NT2/D1 (cell line): ENCODE data around the gene BCL7A.
"Not testable (repeated sequence)": the region's sequence is repeated elsewhere in the genome, so short reads cannot be mapped to it uniquely, and the experiment has no call there.

Source experiments
- DNase-seq: peaks from one replicate; pipeline ENCODE4 v3.0.0-alpha.2; 2011; ENCODE audit warnings: low read depth, low spot score
- H3K27me3 ChIP-seq: 2 replicates; pipeline ENCODE4 v1.6.0; 2011; ENCODE audit warnings: mild to moderate bottlenecking; ENCODE audit not compliant: insufficient read length, insufficient read depth
- H3K36me3 ChIP-seq: 2 replicates; pipeline ENCODE4 v1.6.1; 2011; ENCODE audit warnings: mild to moderate bottlenecking, low read length, mixed read lengths; ENCODE audit not compliant: insufficient read depth, insufficient read length
- H3K4me1 ChIP-seq: 2 replicates; pipeline ENCODE4 v1.5.1; 2011; ENCODE audit not compliant: insufficient read depth, insufficient read length
- H3K4me3 ChIP-seq: 2 replicates; pipeline ENCODE4 v1.5.1; 2011; ENCODE audit warnings: low read depth; ENCODE audit not compliant: insufficient read length
- H3K9ac ChIP-seq: 2 replicates; pipeline ENCODE4 v1.6.0; 2011; ENCODE audit warnings: low read depth; ENCODE audit not compliant: insufficient read length
- H3K9me3 ChIP-seq: 2 replicates; pipeline ENCODE4 v1.5.1; 2011; ENCODE audit warnings: mild to moderate bottlenecking, low read length; ENCODE audit not compliant: insufficient read depth
- SUZ12 ChIP-seq: IDR thresholded peaks from 2 replicates; pipeline ENCODE4 v1.6.1; 2011; ENCODE audit not compliant: insufficient read length, insufficient read depth; ENCODE audit errors: extremely low read depth
- YY1 ChIP-seq: IDR thresholded peaks from 2 replicates; pipeline ENCODE4 v1.6.1; 2011; ENCODE audit not compliant: insufficient read length, insufficient read depth
- ZNF274 ChIP-seq: IDR thresholded peaks from 2 replicates; pipeline ENCODE4 v1.6.1; 2011; ENCODE audit warnings: mild to moderate bottlenecking, low read depth, low read length

Gene BCL7A

DNA sequence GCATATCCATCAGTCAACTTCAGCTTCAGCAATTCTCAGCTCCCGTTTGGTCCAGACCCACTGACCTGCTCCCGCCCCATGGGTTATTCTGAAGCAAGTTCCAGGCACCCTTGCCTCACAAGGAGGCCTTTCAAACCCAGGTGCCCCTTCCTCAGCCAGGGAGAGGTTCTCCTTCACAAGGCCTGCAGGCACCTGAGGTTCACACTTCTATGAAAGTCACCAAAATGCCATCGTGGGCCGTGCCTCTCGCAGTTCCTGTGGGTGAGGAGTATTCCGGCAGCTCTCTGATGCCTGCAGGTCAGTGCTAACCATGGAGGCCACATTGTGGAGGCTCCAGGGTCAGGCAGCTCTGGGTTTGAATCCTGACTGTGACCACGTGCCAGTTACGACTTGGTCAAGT lies 40.2 kb upstream of the BCL7A start:
- no peak for TF ChIP-seq ZNF274
- TF ChIP-seq YY1: no peak
- TF ChIP-seq SUZ12: no peak
- Histone ChIP-seq H3K4me1 (peaks cover 6% of the 10 kb centered on the region), H3K4me3 (no peak overlapping the region), H3K36me3 (no peaks in the 10 kb centered on the region), H3K27me3 (no peaks in the 10 kb centered on the region), H3K9me3 (no peaks in the 10 kb centered on the region), H3K9ac (no peak overlapping the region)
- DNase-seq: no peak

DNA sequence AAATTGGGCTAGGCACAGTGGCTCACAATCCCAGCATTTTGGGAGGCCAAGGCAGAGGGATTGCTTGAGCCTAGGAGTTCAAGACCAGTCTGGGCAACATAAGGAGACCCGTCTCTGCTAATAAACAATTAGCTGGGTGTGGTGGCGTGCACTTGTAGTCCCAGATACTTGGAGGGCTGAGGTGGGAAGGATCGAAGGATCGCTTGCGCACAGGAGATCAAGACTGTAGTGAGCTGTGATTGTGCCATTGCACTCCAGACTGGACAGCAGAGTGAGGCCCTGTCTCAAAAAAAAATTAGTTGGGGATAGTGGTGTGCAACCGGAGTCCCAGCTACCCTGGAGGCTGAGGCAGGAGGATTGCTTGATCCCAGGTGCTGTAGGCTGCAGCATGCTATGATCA lies 38.7 kb upstream of the BCL7A start:
- no peaks in the 10 kb centered on the region for H3K27me3 ChIP-seq
- H3K4me3 ChIP-seq: no peak overlapping the region
- no peaks in the 10 kb centered on the region for H3K9me3 ChIP-seq
- peaks cover 6% of the 10 kb centered on the region for H3K4me1 ChIP-seq
- H3K9ac ChIP-seq: no peak overlapping the region
- no peaks in the 10 kb centered on the region for H3K36me3 ChIP-seq
- DNase-seq: no peak
- TF ChIP-seq SUZ12: no peak
- TF ChIP-seq YY1: no peak
- TF ChIP-seq ZNF274: no peak

DNA sequence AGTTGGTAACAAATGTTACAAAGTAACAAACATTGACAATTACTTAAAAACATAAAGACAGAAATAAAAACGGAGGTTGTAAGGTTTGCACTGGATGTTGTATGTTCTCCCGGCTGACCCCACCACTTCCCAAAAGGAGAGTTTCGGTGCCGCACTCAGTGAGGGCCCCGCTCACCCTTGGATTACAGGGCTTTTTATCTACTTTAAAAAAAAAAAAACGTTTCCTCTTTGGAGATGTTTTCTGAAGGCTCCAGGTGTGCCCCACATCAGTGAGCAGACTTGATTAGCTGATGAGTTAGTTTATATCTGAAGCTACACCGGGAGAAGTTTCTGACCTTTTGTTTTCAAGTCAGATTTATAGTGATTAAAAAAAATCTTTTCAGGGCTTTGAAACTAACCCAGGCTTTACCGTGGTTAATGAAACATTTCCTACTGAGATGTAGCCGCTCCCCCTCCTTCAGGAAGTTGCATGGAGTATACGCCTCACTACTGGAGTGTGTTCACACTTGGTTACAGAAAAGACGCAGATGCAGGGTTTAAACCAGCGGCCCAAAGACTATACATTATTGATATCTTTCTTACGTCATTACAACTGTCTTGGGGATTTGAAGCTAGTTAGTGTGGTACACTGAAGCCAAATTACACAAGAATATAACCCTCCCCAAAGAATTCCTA lies 38.0 kb upstream of the BCL7A start:
- no peak for DNase-seq
- Histone ChIP-seq H3K36me3 (no peaks in the 10 kb centered on the region), H3K4me3 (no peak overlapping the region), H3K4me1 (peaks cover 6% of the 10 kb centered on the region), H3K9ac (no peak overlapping the region), H3K9me3 (no peaks in the 10 kb centered on the region), H3K27me3 (no peaks in the 10 kb centered on the region)
- TF ChIP-seq ZNF274: no peak
- no peak for TF ChIP-seq YY1
- TF ChIP-seq SUZ12: no peak

DNA sequence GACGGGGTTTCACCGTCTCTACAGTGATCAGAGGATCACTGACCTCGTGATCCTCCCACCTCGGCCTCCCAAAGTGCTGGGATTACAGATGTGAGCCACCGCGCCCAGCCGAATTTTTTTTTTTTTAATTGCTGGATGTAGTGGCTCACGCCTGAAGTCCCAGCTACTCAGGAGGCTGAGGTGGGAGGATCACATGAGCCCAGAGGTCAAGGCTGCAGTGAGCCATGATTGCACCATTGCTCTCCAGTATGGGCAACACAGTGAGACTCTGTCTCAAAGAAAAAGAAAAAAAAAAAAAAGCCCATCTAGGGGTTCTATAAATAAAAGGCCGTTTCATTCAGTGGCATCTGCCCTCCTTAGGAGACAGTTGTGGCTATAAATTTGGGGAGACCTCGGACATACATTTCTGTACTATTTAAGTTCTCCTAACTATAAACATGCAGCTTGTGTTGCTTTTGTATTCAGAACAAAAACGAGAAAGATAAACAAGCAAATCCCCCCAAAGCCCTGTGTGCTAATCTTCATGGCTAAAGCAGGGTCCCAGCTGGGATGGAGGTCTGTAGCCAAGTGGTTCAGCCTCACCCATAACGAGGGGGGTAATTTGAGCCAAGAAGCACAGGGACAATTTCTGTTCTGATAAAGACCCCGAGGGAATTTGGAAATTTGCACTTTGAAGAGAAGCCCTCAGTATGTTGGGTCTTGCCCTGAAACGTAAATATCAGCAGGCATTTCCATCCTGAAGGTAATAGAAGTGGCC lies 35.0 kb upstream of the BCL7A start:
- no peak for DNase-seq
- H3K36me3 ChIP-seq: no peaks in the 10 kb centered on the region
- H3K4me1 ChIP-seq: no peaks in the 10 kb centered on the region
- no peaks in the 10 kb centered on the region for H3K27me3 ChIP-seq
- TF ChIP-seq ZNF274: no peak
- TF ChIP-seq SUZ12: no peak
- TF ChIP-seq YY1: no peak
- no peak overlapping the region for H3K4me3 ChIP-seq
- H3K9ac ChIP-seq: no peak overlapping the region
- no peaks in the 10 kb centered on the region for H3K9me3 ChIP-seq

DNA sequence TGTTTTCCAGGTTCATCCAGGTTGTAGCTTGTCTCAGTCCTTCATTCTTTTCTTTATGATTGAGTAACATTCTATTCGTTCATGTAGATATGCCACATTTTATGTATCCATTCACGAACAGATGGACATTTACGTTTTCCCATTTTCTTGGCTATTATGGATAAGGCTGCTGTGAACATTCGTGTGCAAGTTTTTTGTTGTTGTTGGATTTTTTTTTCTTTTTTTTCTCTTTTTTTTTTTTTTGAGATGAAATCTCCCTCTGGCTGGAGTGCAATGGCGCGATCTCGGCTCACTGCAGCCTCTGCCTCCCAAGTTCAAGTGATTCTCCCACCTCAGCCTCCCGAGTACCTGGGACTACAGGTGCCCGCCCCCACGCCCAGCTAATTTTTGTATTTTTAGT lies 33.2 kb upstream of the BCL7A start:
- not testable (repeated sequence) for H3K9ac ChIP-seq, H3K4me3 ChIP-seq, H3K27me3 ChIP-seq, H3K4me1 ChIP-seq, H3K36me3 ChIP-seq, H3K9me3 ChIP-seq, DNase-seq

DNA sequence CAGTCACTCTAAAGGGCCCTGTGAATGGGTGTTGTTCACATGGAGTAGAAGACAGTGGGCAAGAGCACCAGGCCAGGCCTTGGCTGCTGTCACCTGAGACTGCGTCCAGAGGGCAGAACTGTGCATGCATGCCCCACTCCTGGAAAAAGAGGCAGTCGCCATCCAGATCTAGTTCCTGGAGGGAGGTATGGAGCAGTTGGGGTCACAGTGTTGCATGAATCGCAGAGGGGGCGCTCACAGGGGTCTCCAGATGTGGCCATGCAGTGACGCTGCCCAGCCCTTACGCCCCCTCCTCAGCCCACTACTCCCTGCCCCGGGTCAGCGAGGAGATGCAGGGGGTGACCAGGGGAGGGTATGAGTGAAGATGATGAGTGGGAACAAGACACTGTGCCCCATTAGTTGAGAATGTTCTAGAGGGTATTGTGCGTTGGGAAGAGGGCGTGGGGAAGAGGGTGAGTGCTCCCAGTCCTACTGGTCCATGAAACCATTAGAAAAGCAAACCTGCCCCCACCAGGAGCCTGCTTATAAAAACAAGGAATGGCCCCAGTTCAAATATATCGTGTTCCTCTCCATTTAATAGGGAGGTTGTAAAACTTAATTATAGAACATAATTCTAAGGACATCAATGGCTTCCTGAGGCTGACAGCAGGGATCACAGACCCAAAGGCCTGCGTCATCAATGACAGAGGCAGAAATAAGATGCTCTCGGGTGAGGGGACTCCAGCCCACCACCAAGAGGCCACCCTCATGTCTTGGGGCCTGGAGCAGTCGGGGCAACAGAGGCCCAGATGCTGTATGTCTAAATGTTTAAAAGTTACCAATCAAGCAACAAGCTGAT lies 32.2 kb upstream of the BCL7A start:
- no peaks in the 10 kb centered on the region for H3K4me1 ChIP-seq
- no peaks in the 10 kb centered on the region for H3K27me3 ChIP-seq
- no peak for TF ChIP-seq SUZ12
- TF ChIP-seq YY1: no peak
- TF ChIP-seq ZNF274: no peak
- no peak overlapping the region for H3K9ac ChIP-seq
- no peaks in the 10 kb centered on the region; the same call in 1 of the 2 replicates for H3K9me3 ChIP-seq
- H3K4me3 ChIP-seq: no peak overlapping the region
- no peaks in the 10 kb centered on the region for H3K36me3 ChIP-seq
- no peak for DNase-seq

DNA sequence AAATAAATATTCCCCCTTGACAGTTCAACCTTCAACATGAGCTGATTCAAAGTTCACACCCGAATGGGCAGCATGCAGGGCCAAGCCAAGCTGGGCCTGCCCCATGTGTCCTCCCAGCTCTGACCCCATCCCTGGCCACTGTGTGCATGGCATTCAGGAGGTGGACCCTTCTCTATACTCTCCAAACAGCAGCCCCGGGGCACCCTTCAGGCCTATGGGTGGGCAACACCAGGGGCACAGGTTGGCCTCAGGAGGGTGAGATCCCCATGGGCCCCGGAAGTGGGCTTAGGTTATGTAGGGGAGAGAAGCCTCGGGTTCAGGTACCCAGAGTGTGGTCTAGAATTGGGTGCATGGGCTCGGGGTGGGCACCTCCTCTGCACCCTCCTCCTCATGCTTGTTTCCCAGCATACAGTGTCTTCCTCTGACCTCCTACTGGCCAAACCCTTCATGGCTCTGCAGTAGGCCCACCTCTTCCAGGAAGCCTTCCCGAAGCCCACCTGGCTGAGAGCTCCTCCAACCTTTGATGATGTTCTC lies 31.5 kb upstream of the BCL7A start:
- Histone ChIP-seq H3K9ac (no peak overlapping the region), H3K9me3 (no peaks in the 10 kb centered on the region; the same call in 1 of the 2 replicates), H3K36me3 (no peaks in the 10 kb centered on the region), H3K4me3 (no peak overlapping the region), H3K4me1 (no peaks in the 10 kb centered on the region), H3K27me3 (no peaks in the 10 kb centered on the region)
- no peak for TF ChIP-seq YY1
- TF ChIP-seq ZNF274: no peak
- TF ChIP-seq SUZ12: no peak
- DNase-seq: no peak
